Transverse colon (tissue), 3 donors: ENCODE results near the gene TMEM144.

Source experiments
- CTCF ChIP-seq, 5 experiments: fragments of 200-600 bp in 3 of 5; fragments of 450-650 bp in 2 of 5; sonication (generic) in 3 of 5; IDR thresholded peaks; 1 replicate in 2 of 5; 2 replicates in 3 of 5; pipeline ENCODE4 v1.5.1; 2016 to 2017; ENCODE audit warnings: antibody characterized with exemption in 5 of 5, inconsistent platforms in 3 of 5, mild to moderate bottlenecking in 2 of 5, moderate library complexity in 1 of 5
- POLR2A ChIP-seq: fragments of 450-650 bp; IDR thresholded peaks from one replicate; pipeline ENCODE4 v1.6.1; 2016; ENCODE audit warnings: antibody characterized with exemption, mild to moderate bottlenecking, moderate library complexity

- no peak for TF ChIP-seq POLR2A
- no peak for TF ChIP-seq CTCF (IDR thresholded peaks at IDR 0.05)
Observed at GRCh38 chr4:158302076-158302866, 92.0 kb downstream of the TMEM144 start.
